ENCODE data around the gene BDKRB2.

The BDKRB2 gene

DNA sequence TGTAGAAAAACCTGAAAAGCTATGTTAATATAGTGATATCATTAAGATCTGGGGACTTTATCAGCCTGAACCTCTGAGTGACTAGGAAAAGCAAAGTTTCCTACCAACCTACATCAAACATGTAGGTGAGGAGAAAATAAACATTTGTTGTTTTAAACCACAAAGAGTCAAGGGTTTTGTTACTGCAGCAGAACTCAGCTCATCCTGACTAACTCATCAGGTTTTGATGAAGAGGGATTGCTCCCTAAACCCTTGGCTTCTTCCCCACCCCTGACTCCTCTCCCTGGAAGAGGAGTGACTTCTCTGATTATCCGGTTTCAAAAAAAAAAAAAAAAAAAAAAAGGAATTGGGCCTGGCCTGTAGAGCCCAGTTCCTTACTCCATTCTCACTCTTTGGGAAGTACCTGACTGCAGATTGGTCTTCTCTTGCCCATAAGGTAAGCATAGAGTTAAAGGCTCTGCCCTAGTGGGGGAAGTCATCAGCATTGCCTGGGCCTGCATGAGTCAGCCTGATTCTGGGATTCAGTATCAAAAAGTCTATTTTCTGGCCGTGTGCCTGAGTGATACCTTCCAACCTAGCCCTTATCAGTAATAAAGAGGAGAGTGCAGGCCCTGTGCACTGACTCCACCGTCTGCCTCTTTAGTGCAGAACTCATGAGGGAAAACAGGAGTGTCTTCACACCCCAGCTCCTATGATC, 68.3 kb downstream of the BDKRB2 start:
- DNase-seq (ENCODE audit: low read depth) = no peak

DNA sequence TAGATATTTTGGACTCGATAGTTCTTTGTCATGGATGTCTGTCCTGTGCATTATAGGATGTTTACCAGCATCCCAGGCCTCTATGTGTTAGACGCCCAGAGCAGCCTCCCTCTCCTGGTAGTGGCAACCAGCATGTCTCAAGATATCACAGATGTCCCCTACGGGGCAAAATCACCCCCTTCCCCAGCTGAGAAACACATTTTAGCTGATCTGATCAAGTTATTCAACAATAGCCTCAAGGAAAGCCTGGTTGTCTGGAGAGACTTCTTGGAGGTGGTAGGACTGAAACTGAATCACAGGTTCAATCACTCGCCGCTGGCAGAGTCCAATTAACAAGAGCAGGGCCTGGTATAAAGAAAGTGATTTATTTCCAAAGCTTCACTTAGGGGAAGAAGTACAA, 69.0 kb downstream of the BDKRB2 start:
- no peak for DNase-seq (ENCODE audit: low read depth)

DNA sequence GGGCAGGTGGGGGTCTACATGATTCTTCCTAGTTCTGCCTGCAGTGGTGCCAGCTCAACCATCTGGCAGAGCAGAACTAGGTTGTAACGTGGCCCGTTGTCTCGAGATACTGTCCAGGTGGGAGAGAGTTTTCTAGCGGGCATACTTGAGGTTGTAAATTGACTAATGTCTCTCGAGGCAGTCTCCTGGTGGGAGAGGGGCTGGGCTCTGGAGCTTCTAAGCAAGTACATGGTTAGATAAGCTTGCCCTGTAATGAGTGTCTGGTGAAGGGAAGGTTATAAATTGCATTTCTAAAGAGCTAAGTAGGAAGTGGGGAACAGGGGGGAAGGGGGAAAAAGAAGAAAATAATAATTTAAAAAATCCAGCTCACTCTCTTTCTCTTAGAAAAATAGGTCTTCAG, 69.5 kb downstream of the BDKRB2 start:
- no peak for DNase-seq (ENCODE audit: low read depth)

DNA sequence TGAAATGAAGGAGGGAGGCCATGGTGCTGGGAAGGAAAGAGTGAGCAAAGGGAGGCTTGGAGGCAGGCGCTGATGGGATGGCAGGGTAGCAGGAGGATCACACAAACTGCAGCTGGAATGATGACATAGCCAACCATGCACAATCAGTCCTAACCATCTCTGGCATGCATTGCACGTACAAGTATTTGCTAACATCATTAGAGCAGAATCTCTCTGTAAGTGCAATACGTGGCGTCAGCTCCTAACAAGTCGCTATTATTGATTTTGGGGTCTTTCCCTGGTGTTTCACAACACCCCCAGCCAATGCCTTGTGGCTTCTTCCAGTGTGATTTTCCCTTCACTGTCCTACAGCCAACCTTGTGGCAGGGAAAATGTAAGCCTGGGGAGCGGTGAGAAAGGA, 69.9 kb downstream of the BDKRB2 start:
- DNase-seq (ENCODE audit: low read depth) = peak; percentile 72

DNA sequence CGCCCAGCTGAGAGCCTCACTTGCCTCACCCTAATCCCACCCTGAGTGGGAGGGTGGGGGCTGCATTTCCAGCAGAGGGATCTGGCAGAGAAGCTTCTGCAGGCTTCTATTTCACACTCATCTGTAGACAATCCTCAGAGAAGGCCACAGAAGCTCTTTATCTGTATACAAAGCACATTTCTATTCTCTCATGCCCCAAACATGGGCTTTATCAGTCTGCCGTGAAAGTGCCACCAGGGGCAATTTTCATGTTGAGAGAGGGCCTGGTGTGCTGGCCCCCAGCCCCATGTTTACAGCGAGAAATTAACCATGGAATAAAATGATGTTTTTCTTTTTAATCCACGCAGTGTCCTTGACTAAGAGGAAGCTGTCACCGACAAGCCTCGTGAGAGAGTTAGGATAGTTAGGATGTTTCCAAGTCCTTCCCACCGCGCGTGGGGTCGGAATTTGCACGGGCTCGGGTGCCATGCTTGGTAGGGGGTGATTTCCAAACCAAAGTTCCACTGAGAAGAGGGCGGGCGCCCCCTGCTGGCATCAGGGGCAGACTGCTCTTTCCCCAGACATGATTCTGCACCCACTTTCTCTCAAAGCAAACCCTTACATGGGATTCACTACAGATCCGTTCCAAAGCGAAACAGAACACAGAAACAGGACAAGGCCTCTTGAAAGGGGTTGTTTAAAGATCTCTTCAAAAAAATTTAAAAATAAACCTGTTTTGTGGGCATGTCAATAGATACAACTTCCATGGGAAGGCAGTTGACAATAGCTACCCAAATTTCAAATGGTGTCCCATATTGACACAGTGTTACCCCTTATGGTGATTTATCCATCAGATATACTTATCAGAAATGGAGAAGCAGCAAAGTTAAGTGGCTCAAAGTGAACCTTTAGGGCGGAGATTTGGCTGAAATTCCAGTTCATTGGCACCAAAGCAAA, 70.8 kb downstream of the BDKRB2 start:
- DNase-seq (ENCODE audit: low read depth) = no peak

DNA sequence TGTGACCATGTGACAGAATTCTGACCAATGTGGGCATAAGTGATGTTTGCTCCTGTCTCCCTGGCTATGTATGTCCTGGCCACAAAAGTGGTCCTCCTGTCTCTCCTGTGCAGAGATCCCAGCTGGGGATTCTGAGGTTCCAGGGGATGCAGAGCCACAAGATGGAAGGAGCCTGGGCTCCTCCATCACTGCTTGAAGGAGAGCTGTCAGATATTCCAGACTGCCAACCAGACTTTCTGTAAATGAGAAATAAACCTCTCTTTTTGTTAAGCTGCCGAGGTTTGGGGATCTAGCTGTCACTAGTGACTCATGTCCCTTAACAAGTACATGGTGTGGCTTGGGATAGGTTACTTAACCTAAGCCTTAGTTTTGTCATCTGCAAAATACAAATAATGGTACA, 73.3 kb downstream of the BDKRB2 start:
- no peak for DNase-seq (ENCODE audit: low read depth)

DNA sequence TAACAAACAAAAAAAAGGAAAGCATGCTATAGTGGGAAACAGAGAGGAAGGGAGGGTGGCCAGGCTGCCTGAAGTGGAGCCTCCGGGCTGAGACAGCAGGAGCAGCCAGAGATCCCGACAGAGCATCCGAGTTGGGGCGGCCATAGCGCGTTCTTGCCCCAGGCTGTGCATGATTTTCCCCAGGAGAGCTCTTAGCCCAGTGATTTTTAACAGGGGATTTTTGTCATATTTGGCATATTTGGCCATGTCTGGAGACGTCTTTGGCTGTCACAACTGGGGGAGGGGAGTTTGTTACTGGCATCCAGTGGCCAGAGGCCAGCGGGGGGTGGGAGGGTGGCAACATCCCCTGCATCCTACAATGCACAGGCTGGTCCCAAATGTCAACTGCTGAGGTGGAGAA, 74.9 kb downstream of the BDKRB2 start:
- no peak for DNase-seq (ENCODE audit: low read depth)

DNA sequence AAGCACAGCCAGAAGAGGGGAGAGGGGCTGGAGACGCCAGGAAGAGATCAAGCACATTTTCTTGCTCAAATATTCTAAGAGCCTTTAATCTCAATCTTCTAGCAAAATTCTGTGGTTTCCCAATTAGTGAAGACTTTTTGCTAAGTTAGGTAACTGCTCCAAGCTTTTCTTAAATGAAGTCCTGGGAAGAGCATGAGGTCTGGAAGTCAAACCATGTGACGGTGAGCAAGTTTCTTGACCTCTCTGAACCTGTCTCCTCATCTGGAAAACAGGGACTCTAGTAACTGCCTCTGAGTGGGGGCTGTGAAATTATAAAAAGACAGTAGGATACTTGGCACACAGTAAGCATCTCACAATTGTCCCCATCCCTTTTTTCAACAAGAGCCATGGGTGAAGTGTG, 75.5 kb downstream of the BDKRB2 start:
- no peak for DNase-seq (ENCODE audit: low read depth)

DNA sequence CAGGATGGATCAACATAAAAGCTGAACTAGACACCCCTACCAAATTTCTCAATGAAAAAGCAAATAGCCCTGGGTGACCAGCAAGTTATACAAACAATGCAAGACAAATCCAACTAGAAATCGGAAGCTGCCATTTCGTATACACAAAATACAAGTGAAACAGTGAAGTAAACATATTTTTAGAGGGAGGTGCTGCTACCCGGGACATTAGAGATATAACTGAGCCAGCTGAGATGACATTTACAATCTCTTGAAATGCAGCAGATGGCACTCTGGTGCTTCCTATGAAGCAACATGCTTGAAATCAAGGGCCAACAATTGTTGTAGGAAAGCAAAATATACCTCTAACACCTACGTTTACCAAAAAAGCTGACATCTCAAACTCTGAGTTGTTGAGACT, 76.8 kb downstream of the BDKRB2 start:
- no peak for DNase-seq (ENCODE audit: low read depth)

DNA sequence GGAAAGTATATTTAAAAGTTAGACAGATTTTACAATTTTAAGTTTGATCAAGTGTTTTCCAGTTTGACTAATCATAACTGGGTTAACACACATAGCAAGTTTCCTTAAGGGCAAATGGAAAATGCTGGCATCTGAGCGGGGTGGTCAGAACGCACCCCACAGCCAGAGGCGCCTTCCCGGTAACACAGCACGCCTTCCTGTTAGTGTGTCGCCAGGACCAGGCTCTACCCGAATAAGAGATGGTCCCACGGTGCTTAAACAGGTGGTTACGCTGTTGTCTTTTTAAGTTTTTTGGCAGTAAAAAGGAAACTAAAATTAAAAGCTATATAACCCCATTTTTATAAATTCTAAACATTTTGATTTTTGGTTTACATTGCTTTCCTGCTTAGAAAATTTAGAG, 79.4 kb downstream of the BDKRB2 start:
- DNase-seq (ENCODE audit: low read depth) = no peak

DNA sequence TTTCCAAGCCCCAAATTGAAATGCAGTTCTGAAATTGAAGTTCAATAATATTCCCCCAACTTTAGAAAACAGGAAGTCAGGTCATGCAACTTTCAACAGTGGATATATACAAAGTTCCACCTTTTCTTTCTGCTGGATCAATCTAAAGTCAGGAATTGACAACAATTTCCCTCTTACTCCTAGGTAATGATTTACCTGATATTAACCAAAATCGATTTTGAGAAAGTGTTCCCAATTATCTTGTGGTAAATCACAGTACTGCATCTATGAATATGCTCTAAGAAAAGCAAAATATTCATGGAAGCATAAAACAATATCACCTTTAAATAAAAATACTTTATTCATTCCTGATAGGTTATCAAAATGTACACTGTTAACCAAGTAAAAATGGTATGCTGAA, 79.8 kb downstream of the BDKRB2 start:
- no peak for DNase-seq (ENCODE audit: low read depth)

DNA sequence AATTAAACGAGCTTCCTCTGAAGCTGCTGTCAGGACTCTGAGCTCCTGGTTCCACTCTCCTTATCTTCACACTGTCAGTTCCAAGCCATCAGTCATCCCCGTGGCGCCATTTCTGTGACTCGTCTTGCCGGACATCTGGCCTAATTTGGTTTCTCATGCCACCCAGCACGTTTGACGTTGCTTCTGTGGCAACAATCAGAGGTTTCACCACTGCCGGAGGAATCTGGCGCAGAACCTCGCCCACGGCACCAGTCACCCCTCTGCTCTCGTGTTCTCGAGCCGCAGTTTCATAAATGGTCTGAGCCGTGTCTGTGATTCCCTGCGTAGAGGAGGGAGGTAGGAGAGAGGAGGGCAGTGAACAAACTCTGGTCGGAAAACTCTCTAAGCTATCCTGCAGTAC, 81.0 kb downstream of the BDKRB2 start:
- no peak for DNase-seq (ENCODE audit: low read depth)

DNA sequence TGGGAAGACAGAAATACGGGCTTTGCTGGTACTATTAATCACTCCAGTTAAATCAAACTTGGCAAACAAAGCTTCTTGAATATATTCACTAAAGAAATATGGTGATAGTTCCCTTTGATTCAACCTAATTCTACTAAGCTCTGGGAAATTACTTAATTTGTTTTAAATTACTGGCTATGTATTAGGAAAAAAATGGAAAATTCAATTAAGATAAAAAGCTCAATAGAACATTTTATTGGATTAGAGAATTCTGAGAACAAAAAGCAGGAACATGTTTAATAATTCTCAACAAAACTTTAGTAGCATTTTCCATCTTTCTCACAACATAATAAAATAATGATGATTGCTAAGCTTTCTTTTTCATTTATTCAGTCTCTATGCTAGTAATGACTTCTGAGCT, 81.6 kb downstream of the BDKRB2 start:
- no peak for DNase-seq (ENCODE audit: low read depth)

DNA sequence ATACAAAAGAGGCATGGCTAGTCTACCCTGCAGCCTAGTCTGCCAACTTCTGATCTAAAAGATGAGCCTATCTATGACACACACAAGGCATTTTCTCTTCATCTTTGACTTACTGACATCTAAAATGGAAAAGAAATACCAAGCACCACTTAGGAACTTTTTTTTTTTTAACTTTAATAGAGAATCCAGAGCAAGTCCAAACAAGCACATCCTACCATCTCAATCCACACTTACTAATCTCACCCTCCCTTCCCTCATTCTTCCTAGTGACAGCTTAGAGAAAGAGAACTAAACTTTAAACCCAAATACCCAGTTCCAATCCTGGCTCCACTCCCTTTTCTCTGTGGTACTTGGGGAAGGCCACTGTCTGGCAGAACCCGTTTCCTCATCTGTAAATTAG, 83.2 kb downstream of the BDKRB2 start:
- DNase-seq (ENCODE audit: low read depth) = no peak
